Stimulated activated CD4-positive, alpha-beta T cell treated with anti-CD3 and anti-CD28 coated beads, Interleukin-1b, Interleukin-23, amount 100 ng/mL, for 4 hours (primary cell): Measurements from ENCODE around the gene CCDC148.
"Not testable (repeated sequence)": the region's sequence is repeated elsewhere in the genome, so short reads cannot be mapped to it uniquely, and the experiment has no call there.

Source experiments
- DNase-seq, 2 donors: peaks; one replicate each; pipeline ENCODE4 v3.0.0-alpha.2; 2020; ENCODE audit warnings: low read depth in 2 of 2

The CCDC148 gene

DNA sequence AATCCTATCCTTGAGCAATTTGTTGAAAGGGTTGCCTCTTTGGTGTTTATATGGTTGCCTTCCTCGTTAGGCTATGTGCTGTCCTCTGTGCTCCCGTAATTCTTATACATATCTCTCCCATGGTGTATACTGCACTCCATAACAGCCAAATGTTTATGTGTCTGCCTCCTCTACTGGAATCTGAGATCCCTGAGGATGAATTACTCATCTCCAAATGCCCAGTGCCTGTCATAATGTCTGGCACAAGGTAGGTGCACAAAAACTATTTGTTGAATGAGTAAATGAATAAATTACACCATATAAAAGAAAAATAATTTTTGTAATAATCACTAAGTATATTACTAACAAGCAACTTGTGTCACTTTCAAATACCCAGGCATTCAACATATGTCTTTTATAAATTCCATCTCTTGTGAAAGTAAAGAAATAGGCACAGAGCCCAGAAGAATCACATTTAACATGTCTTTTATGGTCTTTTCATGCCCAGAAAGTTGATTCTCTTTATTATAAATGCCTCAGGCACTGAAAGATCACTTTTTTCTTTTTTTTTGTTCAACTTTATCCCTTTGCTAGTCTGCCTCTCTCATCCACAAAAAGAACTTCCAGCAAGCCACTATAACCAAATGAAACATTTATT lies 164.9 kb downstream of the CCDC148 start:
- DNase-seq, result no peak

DNA sequence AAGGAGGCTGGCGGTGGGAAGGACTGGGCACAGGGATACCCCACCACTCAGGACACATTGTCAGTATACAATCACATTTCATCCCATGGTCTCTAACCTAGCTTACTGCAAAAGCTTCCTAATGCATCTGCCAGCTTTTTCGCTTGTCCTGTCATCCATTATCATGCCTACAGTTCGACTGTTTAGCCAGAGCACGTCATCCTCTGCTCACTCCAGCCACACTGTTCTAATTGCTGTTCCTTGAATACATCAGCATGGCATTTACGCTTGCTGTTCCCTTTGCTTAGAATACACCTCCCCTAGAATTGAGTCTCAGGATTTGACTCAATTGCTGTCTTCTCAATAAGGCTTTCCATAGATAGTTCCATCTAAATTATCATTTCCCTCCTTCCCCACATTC lies 166.3 kb downstream of the CCDC148 start:
- no peak for DNase-seq

DNA sequence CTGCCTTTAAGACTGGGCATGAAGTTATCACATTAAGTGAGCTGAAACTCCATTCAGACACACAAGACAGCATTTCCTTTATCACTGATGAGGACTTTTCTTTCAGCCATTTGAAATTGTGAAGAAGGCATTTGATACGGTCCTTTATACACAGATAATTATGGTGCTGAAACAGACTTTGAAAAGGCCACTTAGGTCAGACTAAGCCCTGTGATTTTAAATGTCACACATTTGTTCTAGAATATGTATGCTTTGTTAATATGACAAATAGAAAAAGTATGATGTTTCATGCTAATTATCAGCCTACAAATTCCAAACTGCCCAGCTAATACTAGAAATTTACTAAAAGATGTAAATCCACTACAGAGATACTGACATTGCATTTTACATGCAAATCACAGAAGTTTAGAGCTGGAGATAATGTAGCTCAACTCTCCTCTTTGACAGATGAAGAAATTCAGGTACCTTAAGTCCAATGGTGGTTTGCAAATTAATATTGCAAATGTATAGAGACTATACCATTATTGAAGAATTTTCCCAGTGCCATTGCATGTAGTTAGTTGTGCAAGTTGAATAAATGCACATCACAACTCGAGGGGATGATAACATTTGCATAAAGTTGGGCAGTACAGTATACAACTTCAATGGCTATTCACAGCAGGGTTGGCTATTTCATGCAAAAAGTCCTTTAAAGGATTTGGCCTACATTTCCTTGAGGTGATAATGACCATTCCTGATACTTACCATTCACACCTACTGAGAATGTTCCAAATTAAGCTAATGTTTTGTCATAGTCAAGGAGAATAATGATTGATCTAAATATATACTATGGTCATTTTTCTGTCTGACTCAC lies 179.7 kb downstream of the CCDC148 start:
- DNase-seq, result no peak

- no peak for DNase-seq
Measured at GRCh38 chr2:158273791-158274190, 182.8 kb downstream of the CCDC148 start.

GRCh38 chr2:158270536-158270935 lies 186.0 kb downstream of the CCDC148 start:
- DNase-seq, result no peak

DNA sequence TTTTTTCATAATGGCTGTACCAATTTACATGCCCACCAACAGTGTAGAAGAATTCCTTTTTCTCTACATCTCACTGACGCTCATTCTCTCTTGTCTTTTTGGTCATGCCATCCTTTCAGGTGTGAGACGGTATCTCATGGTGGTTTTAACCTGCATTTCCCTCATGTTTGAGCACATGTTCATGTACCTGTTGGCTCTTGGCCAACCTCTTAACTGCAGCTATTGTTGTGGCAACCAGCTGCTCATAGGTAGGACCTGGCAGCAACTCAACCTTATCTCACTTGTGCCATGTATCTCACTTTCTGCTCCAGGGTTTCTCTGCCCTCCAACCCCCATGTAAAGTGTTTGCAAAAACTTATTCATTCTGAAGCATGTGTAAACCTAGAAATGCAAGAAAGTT lies 187.4 kb downstream of the CCDC148 start:
- no peak for DNase-seq

- DNase-seq, result no peak
Measured at GRCh38 chr2:158266111-158266510, 190.4 kb downstream of the CCDC148 start.

- DNase-seq, result no peak
Measured at GRCh38 chr2:158255257-158255656, 201.3 kb downstream of the CCDC148 start.

DNA sequence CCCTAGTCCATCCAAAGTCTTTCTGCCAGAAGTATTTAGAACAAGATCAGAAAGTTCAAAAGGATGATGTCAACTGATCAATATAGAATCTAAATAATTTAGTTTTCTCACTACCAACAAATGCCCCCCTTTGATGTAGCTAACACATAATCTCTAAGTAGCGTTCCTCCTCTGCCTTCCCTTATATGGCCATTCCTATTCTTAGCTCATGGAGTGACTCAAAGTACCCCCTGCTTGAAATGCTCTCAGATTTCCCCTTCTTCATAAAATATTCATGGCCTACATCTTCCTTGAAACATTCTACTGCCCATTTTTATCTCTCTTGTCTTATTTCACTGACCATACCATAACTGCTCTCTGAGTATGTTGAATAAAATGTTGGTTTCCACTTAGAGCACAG lies 203.4 kb downstream of the CCDC148 start:
- no peak for DNase-seq

DNA sequence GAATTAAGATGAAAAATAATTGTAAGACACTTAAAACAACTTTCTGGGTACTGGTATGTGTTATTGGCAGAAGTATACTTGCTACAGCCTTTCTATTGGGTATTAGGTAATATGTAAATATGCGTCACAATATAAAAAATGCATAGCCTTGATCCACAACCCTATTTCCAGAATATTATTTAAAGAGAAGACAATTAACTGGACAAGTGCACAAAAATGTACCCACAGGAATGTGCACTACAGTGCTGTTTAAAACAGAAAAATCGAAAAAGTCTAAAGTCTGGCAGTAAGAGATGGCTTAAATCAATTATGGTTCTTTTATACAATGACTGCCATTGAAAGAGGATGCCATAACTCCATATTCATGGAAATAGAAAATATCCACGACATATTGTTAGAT lies 205.2 kb downstream of the CCDC148 start:
- DNase-seq, result no peak

- DNase-seq, result no peak
Measured at GRCh38 chr2:158243392-158243791, 213.2 kb downstream of the CCDC148 start.

GRCh38 chr2:158242280-158242679 lies 214.3 kb downstream of the CCDC148 start:
- DNase-seq, result no peak

DNA sequence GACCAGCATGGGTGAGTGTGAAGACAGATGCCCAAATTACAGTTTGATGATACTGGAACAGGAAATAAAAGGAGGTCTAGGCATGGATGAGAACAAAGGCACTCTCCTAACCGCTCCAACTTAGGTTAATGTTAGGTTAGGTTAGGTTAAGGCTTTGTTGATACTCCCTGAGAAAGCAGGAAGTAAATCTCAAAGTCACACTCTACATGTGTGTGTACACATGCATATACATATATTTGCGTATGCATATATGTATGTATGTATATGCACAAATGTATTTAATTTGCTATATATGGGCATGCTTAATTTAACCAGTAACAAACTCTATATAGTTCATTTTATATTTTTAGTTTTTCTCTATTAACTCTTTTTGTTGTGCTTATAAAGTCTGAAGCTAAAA lies 215.6 kb downstream of the CCDC148 start:
- DNase-seq, result no peak

DNA sequence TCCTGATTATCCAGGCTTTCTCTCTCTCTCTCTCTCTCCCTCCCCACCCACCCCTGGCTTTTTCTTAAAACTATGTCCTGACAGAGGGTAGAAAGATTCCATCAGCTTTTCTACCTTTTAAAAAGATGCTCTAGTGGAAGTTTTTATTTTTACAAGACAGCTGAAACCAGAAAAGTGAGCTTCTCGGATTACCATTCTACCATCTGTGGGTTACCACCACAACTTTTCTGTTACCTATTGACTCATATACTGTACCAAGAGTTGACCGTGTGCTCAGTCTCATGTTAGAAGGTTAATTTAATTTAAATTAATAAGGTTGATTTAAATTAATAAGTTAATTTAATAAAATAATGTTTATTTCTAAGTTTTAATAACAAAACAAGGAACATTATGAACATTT lies 217.3 kb downstream of the CCDC148 start:
- DNase-seq, result no peak

DNA sequence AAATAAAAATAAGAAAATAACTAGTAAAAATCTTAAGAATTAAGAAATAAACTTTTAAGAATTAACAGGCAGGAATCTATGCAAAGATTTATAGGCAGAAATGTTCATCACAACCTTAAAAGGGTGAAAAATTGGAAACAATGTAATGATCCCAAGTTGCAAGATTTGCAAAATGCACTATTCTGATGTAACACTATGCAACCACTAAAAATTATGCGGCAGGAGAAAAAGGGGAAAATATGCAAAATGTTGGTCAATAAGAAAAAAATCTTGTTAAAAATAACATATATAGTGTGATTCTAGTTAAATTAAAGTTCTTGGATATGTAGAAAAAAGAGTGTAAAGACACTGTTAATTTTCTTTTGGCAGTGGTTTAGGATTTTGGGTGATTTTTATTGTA lies 222.1 kb downstream of the CCDC148 start:
- no peak for DNase-seq

GRCh38 chr2:158232476-158232875 lies 224.1 kb downstream of the CCDC148 start:
- DNase-seq, result no peak

DNA sequence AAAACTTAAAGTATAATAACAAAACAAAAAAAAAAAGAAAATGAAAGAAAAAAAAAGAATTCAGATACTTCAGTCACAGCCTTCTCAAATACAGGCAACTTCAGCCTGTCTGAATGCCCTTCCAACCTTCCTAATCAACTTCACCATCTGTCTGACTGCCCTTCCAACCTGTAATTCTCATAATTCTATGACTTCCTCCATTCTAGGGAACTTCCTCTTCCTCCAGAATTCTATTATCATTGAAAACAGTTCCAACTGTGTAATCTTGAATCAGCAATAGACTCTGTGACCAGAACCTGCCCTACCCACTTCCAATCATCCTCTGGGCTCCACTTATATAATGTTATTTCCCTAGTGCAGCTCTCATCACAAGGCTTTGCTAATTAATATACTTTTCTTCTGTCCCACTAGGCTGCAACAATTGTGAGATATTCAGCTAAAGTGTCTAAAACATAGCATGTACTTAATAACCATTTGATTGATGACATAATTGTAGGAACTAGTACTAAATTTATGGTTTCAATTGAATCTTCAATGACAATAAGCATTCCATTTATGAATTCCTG lies 227.5 kb downstream of the CCDC148 start:
- DNase-seq, result no peak

- not testable (repeated sequence) for DNase-seq
Measured at GRCh38 chr2:158223066-158223465, 233.5 kb downstream of the CCDC148 start.

GRCh38 chr2:158221063-158222020 lies 235.2 kb downstream of the CCDC148 start:
- no peak for DNase-seq

DNA sequence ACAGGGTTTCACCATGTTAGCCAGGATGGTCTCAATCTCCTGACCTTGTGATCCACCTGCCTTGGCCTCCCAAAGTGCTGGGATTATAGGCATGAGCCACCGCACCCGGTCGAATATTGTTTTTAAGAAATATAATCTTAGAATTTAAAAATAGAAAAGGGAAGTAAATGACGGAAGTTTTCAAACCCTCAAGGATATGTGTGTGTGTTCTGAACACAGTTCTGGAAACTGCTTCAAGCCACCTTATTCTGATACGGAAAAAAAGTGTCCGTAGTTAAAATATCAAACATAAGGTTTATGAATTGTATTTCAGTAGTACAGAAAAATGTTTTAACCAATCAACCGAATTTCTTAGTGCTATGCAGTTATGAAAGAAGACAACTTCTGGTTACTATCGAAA lies 239.0 kb downstream of the CCDC148 start:
- DNase-seq, result no peak

DNA sequence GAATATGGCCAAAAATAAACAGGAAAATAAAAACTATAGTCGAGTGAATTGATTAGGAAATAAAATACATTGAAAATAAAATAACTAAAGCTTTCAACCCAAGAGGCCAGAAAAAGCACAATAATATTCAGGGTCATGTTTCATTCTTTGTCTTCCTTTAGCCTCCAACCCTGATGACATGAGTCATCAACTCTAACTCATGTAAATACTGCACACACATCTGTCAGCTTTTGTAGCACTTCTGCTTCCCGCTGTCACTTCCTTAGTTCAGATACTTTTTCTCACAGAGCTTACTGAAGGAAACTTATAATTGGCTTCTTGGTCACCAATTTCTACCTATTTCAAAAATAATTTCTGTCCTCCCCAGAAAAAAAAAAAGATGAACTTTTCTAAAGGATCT lies 242.1 kb downstream of the CCDC148 start:
- no peak for DNase-seq

DNA sequence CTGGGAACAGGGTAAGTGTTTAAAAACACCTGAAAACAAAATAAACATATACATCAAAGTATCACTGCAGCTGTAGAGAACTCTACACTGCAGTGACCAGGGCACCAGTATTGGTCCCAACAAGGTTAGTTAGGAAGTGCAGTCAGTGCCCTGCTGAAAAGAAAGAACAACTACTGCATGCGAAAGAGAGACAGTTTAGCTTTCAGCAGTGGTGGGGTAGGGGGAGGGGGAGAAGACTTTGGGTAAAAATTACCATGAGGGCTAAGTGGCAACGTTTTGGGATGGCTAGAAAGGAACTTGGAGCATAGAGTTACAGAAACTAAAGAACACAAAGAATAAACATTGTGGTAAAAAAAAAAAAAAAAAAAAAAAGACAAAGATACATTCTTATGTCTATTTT lies 242.8 kb downstream of the CCDC148 start:
- no peak for DNase-seq
